ENCODE data around the gene ZNF804B. TPM values are rescaled to one million over a fixed set of nuclear protein-coding genes. Genes with fewer than 3 reads are reported as not detected.

The ZNF804B gene
- total and polyA plus RNA-seq, 2 donors from 2014 or later: 0.19 TPM; not detected in 1

DNA sequence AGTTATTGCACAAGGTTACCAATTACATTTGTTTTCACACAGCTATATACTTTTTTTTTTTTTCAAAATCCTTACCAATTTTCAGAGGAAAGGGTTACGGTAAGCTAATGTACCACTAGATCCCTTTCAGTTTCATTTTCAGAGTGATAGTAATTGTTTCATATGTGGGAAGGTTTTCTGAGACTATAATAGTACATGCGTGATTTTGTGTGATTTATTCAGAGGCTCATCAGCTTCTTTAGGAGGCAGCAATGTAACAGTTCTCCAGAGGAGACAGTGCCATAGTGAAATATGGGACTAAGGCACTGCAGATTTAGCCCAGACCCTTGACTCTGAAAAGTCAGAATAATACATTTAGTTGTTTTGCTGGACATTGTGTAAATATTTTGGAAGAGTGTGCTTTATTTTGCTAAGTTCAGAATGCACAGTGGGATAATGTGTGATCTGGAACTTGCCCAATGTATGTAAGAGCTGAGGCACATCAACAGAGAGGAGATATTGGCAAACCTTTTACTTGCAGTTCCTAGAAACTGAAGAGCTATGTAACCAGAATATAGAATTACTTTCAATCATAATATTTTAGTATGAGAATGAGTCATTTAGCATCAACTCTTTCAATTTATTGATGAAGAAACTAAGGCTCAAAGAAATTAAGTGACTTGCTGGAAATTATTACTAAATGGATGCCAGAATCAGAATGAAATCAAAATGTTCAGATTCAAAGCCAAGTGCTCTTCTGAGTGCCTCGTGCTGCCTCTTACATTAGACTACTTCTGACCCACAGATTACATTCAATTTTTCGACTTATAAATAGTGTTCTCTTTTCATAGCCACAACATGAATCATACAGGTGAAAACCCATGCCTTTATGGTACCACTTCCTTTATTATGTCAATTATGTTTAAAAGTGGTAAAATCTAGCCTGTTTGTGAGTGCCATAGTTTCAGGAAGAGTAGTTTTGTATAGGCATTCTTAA, 243.8 kb downstream of the ZNF804B start:
- H3K9ac ChIP-seq (ENCODE audit: low read length in 3 of 3): no peak overlapping the region
- H3K27ac ChIP-seq (ENCODE audit: low read depth in 2 of 2, low read length in 2 of 2): no peak overlapping the region
- TF ChIP-seq, protein P1, sequence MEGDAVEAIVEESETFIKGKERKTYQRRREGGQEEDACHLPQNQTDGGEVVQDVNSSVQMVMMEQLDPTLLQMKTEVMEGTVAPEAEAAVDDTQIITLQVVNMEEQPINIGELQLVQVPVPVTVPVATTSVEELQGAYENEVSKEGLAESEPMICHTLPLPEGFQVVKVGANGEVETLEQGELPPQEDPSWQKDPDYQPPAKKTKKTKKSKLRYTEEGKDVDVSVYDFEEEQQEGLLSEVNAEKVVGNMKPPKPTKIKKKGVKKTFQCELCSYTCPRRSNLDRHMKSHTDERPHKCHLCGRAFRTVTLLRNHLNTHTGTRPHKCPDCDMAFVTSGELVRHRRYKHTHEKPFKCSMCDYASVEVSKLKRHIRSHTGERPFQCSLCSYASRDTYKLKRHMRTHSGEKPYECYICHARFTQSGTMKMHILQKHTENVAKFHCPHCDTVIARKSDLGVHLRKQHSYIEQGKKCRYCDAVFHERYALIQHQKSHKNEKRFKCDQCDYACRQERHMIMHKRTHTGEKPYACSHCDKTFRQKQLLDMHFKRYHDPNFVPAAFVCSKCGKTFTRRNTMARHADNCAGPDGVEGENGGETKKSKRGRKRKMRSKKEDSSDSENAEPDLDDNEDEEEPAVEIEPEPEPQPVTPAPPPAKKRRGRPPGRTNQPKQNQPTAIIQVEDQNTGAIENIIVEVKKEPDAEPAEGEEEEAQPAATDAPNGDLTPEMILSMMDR (IDR thresholded peaks at IDR 0.05; ENCODE audit: borderline replicate concordance, extremely low read depth, insufficient read depth): no peak
- FAIRE-seq: no peak
- peak in 1 of 5 donors; percentile 5 for DNase-seq
- no peaks in the 10 kb centered on the region for H3K36me3 ChIP-seq (ENCODE audit: control insufficient read depth in 2 of 3, insufficient read depth in 3 of 3, low read length in 3 of 3)
- H3K4me1 ChIP-seq (ENCODE audit: control insufficient read depth in 2 of 3, insufficient read depth in 2 of 3, low read depth in 1 of 3, low read length in 3 of 3): no peaks in the 10 kb centered on the region
- intact Hi-C loops (cut with DNase I): no loop called here
- H3K4me3 ChIP-seq (ENCODE audit: low read length in 3 of 3): peak overlapping the region in 2 of 3 donors; percentile 32 to 64
- H3K9me3 ChIP-seq (ENCODE audit: control insufficient read depth in 2 of 3, insufficient read depth in 1 of 3, low read length in 3 of 3): no peaks in the 10 kb centered on the region
- H3K27me3 ChIP-seq (ENCODE audit: control insufficient read depth, insufficient read depth, low read length): no peaks in the 10 kb centered on the region

DNA sequence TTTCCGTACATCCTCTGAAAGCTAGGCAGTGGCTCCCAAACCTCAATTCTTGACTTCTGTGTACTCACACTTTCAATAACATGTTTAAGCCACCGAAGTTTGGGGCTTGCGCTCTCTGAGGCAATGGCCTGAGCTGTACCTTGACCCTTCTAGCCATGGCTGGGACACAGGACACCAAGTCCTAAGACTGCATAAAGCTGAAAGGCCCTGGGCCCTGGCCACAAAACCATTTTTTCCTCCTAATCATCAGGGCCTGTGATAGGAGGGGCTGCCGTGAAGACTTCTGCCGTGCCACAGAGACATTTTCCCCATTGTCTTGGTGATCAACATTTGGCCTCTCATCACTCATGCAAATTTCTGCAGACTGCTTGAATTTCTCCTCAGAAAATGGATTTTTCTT, 252.5 kb downstream of the ZNF804B start:
- FAIRE-seq (no peak), DNase-seq (no peak)
- H3K27ac ChIP-seq (ENCODE audit: low read depth in 2 of 2, low read length in 2 of 2): no peak overlapping the region
- H3K4me1 ChIP-seq (ENCODE audit: control insufficient read depth in 2 of 3, insufficient read depth in 2 of 3, low read depth in 1 of 3, low read length in 3 of 3): no peaks in the 10 kb centered on the region
- H3K27me3 ChIP-seq (ENCODE audit: control insufficient read depth, insufficient read depth, low read length): no peaks in the 10 kb centered on the region
- H3K4me3 ChIP-seq (ENCODE audit: low read length in 3 of 3): no peak overlapping the region
- TF ChIP-seq, protein P1 (IDR thresholded peaks at IDR 0.05; ENCODE audit: borderline replicate concordance, extremely low read depth, insufficient read depth): no peak
- H3K9me3 ChIP-seq (ENCODE audit: control insufficient read depth in 2 of 3, insufficient read depth in 1 of 3, low read length in 3 of 3): peaks cover 0 to 10% (median 0%) of the 10 kb centered on the region in 3 donors
- no peaks in the 10 kb centered on the region for H3K36me3 ChIP-seq (ENCODE audit: control insufficient read depth in 2 of 3, insufficient read depth in 3 of 3, low read length in 3 of 3)
- intact Hi-C loops (cut with DNase I): no loop called here
- H3K9ac ChIP-seq (ENCODE audit: low read length in 3 of 3): no peak overlapping the region

DNA sequence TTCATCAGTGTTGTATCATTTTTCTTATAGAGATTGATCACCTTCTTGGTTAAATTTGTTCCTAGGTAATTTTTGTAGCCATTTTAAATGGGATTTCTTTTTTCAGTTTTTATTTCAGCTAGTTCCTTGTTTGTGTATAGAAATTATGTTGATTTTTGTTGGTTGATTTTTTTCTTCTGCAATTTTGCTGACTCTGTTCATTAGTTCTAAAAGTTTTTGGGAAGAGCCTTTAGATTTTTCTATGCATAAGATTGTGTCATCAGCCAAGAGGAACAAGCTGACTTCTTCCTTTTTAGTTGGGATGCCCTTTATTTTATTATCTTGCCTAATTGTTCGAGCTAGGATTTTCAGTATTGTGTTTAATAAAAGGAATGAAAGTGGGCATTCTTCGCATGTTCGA, 258.2 kb downstream of the ZNF804B start:
- DNase-seq: no peak
- no peaks in the 10 kb centered on the region for H3K36me3 ChIP-seq (ENCODE audit: control insufficient read depth in 2 of 3, insufficient read depth in 3 of 3, low read length in 3 of 3)
- no peak overlapping the region for H3K27ac ChIP-seq (ENCODE audit: low read depth in 2 of 2, low read length in 2 of 2)
- H3K9ac ChIP-seq (ENCODE audit: low read length in 3 of 3): no peak overlapping the region
- H3K4me3 ChIP-seq (ENCODE audit: low read length in 3 of 3): no peak overlapping the region
- H3K9me3 ChIP-seq (ENCODE audit: control insufficient read depth in 2 of 3, insufficient read depth in 1 of 3, low read length in 3 of 3): peaks cover 0 to 4% (median 0%) of the 10 kb centered on the region in 3 donors
- H3K4me1 ChIP-seq (ENCODE audit: control insufficient read depth in 2 of 3, insufficient read depth in 2 of 3, low read depth in 1 of 3, low read length in 3 of 3): no peaks in the 10 kb centered on the region
- no peak for FAIRE-seq
- no peaks in the 10 kb centered on the region for H3K27me3 ChIP-seq (ENCODE audit: control insufficient read depth, insufficient read depth, low read length)
- intact Hi-C loops (cut with DNase I): no loop called here
- TF ChIP-seq, protein P1 (IDR thresholded peaks at IDR 0.05; ENCODE audit: borderline replicate concordance, extremely low read depth, insufficient read depth): no peak
